Measurements from ENCODE around the gene DENND4A.
"Not testable (repeated sequence)": the region's sequence is repeated elsewhere in the genome, so short reads cannot be mapped to it uniquely, and the experiment has no call there.

The DENND4A gene

DNA sequence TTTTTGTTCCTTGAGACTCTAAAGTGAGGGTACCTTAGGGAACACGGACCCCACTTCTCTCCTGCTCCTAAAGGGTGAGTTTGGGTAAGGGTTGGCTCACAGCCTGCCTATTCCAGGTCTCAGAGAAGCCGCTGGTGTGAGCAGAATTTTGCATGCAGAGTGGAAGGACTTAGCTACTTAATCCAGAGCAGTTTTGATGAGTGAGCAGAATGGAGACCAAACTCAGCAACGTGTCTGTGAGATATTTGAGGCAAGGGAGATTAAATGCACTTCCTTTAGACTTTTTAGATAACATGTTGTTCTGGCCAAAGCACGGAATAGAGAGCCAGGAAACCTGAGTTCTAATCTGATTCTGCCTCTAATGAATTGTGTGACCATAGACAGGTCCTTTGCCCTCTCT, 165.2 kb downstream of the DENND4A start:
- no peak for DNase-seq

- DNase-seq: no peak
Measured at GRCh38 chr15:65623103-65623502, 169.0 kb downstream of the DENND4A start.

- no peak for DNase-seq
Measured at GRCh38 chr15:65621638-65622037, 170.5 kb downstream of the DENND4A start, which contains the start of gene SLC24A1. Gene SLC24A1 (plus strand): TSS chr15:65621938. CDS start chr15:65624081, 2,143 bp downstream.

GRCh38 chr15:65620833-65621232, 171.3 kb downstream of the DENND4A start:
- DNase-seq: no peak

DNA sequence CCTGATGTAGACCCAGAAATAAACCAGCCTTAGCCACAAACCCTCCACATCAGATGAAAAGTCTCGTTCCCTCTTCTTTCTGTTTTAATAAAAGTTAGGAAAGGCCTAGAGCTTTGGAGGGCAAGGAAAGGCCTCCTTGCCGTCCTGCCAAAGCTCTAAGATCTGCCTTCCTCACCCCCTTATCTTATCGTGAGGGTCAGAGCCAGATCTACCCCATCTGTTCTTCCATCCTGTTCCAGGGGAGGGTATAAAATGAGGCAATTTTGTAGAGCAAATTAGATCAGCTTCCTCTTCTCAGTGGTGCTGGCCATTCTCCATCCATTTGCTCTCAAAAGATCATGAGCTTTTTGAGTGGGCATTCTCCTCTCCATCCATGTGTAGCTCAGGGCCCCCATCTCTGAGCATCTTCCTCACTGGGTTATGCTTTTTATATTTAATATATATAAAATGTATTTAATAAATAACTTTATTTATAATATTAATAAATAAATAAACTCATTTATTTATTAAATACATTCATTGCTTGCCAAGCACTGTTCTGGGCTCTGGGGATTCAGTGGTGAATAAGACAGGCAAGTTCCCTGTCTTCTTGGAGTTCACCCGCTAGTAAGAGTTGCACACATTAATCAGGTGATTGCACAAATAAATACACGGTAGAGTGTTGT, 172.3 kb downstream of the DENND4A start:
- DNase-seq: no peak

- DNase-seq: no peak
Measured at GRCh38 chr15:65618560-65619109, 173.5 kb downstream of the DENND4A start.

DNA sequence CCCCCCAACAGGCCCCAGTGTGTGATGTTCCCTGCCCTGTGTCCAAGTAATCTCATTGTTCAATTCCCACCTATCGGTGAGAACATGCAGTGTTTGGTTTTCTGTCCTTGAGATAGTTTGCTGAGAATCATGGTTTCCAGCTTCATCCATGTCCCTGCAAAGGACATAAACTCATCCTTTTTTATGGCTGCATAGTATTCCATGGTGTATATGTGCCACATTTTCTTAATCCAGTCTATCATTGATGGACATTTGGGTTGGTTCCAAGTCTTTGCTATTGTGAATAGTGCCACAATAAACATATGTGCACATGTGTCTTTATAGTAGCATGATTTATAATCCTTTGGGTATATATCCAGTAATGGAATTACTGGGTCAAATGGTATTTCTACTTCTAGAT, 176.2 kb downstream of the DENND4A start:
- DNase-seq: not testable (repeated sequence)

DNA sequence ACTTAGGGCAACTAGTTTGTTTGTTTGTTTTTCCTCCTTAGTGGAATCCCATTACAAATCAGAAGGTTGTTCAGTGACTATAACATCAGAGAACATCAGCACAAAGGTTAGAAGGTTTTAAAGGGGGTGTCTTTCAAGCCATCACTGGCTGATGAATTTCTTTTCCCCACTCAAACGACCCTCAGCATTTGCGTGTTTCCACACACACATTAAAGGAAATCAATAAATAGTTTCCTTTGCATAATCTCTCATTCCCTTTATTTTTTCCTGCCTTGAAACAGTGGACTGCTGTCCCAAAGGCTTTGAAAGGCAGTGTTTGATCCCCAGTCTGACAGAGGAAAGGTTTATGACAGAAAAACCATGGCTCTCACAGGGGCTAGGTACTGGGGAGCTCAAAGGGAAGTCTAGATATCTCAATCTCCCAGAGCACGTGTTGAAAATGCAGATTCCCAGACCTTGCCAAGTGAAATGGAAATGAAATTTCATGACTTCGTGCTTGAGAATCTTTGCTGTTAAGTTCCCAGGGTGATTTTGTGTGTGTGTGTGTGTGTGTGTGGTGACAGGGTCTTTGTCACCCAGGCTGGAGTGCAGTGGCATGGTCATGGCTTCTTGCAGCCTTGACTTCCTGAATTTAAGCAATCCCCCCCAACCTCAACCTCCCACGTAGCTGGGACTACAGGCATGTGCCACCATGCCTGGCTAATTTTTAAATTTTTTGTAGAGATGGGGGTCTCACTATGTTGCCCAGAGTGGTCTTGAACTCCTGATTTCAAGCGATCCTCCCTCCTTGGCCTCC, 178.9 kb downstream of the DENND4A start:
- DNase-seq: no peak

GRCh38 chr15:65612616-65612946, 179.5 kb downstream of the DENND4A start:
- DNase-seq: no peak

GRCh38 chr15:65611888-65612615, 180.0 kb downstream of the DENND4A start:
- DNase-seq: no peak

- peak; percentile 86 to 90 for DNase-seq
Measured at GRCh38 chr15:65610871-65611718, 181.0 kb downstream of the DENND4A start, which contains the start of gene INTS14. Gene INTS14 (minus strand): TSS chr15:65611131. CDS start chr15:65607380, 3,751 bp downstream.
